ENCODE data around the gene TMEM129. TPM values are rescaled to one million over a fixed set of nuclear protein-coding genes. Genes with fewer than 3 reads are reported as not detected.

TMEM129 gene
- total RNA-seq, 1 experiment from 2014 or later: 54.9 TPM

DNA sequence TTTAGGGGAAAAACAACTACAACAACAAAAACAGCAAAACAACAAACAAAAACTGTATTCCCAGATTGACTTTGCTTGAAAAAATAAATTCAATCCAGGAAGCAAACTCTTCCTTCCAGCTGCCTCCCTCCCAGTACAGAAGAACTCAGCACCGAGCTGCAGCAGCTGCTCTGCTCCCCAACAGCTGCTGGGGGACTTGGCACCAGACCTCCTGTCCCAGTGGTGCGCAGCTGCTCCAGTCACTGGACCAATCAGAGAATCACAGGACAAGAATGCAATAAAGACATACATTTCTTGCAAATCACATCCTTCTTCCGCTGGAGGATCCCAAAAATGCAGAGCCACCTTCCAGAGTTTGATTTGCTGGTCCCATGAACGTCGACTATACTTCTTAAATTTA lies 25.2 kb downstream of the TMEM129 start:
- H3K36me3 Mint-ChIP-seq: peaks cover 64% of the 10 kb centered on the region
- TF ChIP-seq, protein P1, sequence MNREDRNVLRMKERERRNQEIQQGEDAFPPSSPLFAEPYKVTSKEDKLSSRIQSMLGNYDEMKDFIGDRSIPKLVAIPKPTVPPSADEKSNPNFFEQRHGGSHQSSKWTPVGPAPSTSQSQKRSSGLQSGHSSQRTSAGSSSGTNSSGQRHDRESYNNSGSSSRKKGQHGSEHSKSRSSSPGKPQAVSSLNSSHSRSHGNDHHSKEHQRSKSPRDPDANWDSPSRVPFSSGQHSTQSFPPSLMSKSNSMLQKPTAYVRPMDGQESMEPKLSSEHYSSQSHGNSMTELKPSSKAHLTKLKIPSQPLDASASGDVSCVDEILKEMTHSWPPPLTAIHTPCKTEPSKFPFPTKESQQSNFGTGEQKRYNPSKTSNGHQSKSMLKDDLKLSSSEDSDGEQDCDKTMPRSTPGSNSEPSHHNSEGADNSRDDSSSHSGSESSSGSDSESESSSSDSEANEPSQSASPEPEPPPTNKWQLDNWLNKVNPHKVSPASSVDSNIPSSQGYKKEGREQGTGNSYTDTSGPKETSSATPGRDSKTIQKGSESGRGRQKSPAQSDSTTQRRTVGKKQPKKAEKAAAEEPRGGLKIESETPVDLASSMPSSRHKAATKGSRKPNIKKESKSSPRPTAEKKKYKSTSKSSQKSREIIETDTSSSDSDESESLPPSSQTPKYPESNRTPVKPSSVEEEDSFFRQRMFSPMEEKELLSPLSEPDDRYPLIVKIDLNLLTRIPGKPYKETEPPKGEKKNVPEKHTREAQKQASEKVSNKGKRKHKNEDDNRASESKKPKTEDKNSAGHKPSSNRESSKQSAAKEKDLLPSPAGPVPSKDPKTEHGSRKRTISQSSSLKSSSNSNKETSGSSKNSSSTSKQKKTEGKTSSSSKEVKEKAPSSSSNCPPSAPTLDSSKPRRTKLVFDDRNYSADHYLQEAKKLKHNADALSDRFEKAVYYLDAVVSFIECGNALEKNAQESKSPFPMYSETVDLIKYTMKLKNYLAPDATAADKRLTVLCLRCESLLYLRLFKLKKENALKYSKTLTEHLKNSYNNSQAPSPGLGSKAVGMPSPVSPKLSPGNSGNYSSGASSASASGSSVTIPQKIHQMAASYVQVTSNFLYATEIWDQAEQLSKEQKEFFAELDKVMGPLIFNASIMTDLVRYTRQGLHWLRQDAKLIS (CRISPR knock-in tag; IDR thresholded peaks at IDR 0.05; ENCODE audit: borderline replicate concordance): no peak
- TF ChIP-seq, protein P2, sequence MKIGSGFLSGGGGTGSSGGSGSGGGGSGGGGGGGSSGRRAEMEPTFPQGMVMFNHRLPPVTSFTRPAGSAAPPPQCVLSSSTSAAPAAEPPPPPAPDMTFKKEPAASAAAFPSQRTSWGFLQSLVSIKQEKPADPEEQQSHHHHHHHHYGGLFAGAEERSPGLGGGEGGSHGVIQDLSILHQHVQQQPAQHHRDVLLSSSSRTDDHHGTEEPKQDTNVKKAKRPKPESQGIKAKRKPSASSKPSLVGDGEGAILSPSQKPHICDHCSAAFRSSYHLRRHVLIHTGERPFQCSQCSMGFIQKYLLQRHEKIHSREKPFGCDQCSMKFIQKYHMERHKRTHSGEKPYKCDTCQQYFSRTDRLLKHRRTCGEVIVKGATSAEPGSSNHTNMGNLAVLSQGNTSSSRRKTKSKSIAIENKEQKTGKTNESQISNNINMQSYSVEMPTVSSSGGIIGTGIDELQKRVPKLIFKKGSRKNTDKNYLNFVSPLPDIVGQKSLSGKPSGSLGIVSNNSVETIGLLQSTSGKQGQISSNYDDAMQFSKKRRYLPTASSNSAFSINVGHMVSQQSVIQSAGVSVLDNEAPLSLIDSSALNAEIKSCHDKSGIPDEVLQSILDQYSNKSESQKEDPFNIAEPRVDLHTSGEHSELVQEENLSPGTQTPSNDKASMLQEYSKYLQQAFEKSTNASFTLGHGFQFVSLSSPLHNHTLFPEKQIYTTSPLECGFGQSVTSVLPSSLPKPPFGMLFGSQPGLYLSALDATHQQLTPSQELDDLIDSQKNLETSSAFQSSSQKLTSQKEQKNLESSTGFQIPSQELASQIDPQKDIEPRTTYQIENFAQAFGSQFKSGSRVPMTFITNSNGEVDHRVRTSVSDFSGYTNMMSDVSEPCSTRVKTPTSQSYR (CRISPR knock-in tag; IDR thresholded peaks at IDR 0.05): no peak
- TF ChIP-seq, protein P3, sequence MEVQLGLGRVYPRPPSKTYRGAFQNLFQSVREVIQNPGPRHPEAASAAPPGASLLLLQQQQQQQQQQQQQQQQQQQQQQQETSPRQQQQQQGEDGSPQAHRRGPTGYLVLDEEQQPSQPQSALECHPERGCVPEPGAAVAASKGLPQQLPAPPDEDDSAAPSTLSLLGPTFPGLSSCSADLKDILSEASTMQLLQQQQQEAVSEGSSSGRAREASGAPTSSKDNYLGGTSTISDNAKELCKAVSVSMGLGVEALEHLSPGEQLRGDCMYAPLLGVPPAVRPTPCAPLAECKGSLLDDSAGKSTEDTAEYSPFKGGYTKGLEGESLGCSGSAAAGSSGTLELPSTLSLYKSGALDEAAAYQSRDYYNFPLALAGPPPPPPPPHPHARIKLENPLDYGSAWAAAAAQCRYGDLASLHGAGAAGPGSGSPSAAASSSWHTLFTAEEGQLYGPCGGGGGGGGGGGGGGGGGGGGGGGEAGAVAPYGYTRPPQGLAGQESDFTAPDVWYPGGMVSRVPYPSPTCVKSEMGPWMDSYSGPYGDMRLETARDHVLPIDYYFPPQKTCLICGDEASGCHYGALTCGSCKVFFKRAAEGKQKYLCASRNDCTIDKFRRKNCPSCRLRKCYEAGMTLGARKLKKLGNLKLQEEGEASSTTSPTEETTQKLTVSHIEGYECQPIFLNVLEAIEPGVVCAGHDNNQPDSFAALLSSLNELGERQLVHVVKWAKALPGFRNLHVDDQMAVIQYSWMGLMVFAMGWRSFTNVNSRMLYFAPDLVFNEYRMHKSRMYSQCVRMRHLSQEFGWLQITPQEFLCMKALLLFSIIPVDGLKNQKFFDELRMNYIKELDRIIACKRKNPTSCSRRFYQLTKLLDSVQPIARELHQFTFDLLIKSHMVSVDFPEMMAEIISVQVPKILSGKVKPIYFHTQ (CRISPR knock-in tag; IDR thresholded peaks at IDR 0.05): no peak
- H3K9me3 Mint-ChIP-seq: no peaks in the 10 kb centered on the region
- ATAC-seq (no peak), DNase-seq (ENCODE audit: low spot score) (no peak)
- no peaks in the 10 kb centered on the region for H3K27me3 Mint-ChIP-seq (ENCODE audit: low read depth)
- CTCF ChIA-PET: interaction anchor here (0.7 to 1.8 kb wide), 3 partner anchors 30 to 37 kb away, joined by 3 to 11 read pairs (median 5); no protein-coding TSS in a partner anchor
- 0 out of 2 replicates have a peak overlapping the region, but pooled peaks have one; percentile 32 for H3K27ac Mint-ChIP-seq
- H3K4me3 Mint-ChIP-seq: no peak overlapping the region
- H3K4me1 Mint-ChIP-seq: no peaks in the 10 kb centered on the region
- POLR2A ChIA-PET: no interaction called here

DNA sequence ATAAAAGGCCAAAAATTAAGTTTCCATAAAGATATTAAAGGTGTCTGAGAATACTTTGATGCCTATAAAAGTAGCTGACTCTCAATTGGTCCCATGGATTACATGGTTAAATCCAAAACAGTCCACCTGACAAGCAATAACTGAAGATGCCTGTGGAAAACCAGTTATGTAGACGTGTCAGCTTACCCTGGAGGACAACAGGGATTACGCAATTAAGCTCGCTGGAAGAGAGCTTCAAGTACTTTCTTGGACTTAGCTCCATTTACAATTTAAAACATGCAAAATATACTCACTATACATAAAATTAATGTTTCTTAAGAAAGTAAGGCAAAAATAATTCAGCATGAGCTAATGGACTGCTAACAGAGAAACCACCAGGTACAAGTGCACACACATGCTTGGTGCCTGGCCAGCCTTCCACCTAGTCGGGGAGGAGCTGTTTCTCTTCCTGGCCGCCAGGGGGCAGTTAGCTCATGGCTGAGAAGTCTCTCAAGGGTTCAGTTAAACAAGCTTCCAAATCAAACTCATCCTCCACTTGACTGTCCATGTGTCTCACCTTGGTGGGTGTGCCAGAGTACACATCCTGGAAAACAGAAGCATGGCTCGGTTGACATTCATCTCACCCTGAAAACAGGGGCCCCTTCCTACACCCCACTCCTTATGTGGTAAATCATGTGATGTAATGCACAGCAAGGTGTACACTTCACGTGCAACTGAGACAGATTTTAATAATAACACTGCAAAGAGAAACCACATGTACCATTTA lies 27.8 kb downstream of the TMEM129 start:
- CTCF ChIA-PET: interaction anchor here (0.7 to 2.3 kb wide), 49 partner anchors 8 to 347 kb away, joined by 3 to 33 read pairs (median 5); partner anchors contain the start of genes FAM53A, SLBP, TACC3 and TMEM129
- Mint-ChIP-seq H3K27me3 (ENCODE audit: low read depth) (no peaks in the 10 kb centered on the region), H3K27ac (peak overlapping the region; percentile 66; the same call in 1 of the 2 replicates), H3K4me1 (no peaks in the 10 kb centered on the region), H3K36me3 (peaks cover 52% of the 10 kb centered on the region), H3K9me3 (no peaks in the 10 kb centered on the region), H3K4me3 (no peak overlapping the region)
- peak; percentile 77 for DNase-seq (ENCODE audit: low spot score)
- POLR2A ChIA-PET: interaction anchor here (1.2 to 1.5 kb wide), 2 partner anchors 19 to 28 kb away, joined by 4 read pairs; partner anchors contain the start of genes SLBP, TACC3 and TMEM129
- TF ChIP-seq EMX1 (CRISPR knock-in tag; IDR thresholded peaks at IDR 0.05): no peak
- TF ChIP-seq, protein P4, sequence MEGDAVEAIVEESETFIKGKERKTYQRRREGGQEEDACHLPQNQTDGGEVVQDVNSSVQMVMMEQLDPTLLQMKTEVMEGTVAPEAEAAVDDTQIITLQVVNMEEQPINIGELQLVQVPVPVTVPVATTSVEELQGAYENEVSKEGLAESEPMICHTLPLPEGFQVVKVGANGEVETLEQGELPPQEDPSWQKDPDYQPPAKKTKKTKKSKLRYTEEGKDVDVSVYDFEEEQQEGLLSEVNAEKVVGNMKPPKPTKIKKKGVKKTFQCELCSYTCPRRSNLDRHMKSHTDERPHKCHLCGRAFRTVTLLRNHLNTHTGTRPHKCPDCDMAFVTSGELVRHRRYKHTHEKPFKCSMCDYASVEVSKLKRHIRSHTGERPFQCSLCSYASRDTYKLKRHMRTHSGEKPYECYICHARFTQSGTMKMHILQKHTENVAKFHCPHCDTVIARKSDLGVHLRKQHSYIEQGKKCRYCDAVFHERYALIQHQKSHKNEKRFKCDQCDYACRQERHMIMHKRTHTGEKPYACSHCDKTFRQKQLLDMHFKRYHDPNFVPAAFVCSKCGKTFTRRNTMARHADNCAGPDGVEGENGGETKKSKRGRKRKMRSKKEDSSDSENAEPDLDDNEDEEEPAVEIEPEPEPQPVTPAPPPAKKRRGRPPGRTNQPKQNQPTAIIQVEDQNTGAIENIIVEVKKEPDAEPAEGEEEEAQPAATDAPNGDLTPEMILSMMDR (IDR thresholded peaks at IDR 0.05): peak; percentile 94
- ATAC-seq: peak; percentile 87

DNA sequence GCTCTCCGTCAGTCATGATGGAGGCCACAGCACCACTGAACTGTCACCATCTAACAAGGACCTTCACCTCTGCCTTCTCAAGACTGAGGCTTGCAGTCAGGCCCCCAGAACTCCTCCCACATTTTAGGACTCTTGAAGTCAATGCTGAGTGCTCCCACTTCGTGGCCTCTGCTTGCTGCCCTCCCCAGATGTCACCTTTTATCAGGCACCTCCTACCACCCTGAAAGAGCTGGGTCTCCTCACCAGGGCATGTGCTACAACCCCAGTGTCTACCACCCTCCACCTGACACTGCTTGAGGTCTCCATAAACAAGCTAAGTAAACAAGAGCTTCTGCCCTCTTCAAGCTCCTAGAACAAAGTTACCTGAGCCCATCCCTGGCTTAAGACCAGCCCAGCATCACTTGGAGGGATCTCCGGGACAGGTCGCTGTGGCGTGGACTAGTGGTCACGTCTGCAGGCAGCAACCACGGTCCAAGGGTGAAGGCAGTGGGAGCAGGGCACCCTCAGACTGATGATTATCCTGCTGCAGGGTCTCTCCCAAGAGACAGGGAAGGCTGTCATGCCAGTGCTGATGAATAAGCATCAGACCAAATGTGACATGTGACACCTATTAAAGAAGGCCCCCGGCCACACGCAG lies 29.3 kb downstream of the TMEM129 start:
- TF ChIP-seq CREM (CRISPR knock-in tag; IDR thresholded peaks at IDR 0.05): no peak
- TF ChIP-seq SOX15 (CRISPR knock-in tag; IDR thresholded peaks at IDR 0.05): no peak
- TF ChIP-seq SMAD4 (CRISPR knock-in tag; IDR thresholded peaks at IDR 0.05): no peak
- TF ChIP-seq, protein P5, sequence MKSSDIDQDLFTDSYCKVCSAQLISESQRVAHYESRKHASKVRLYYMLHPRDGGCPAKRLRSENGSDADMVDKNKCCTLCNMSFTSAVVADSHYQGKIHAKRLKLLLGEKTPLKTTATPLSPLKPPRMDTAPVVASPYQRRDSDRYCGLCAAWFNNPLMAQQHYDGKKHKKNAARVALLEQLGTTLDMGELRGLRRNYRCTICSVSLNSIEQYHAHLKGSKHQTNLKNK (CRISPR knock-in tag; IDR thresholded peaks at IDR 0.05): no peak
- Mint-ChIP-seq H3K36me3 (peaks cover 47% of the 10 kb centered on the region), H3K27me3 (ENCODE audit: low read depth) (no peaks in the 10 kb centered on the region), H3K27ac (no peak overlapping the region), H3K4me1 (0 out of 2 replicates have a peak, but pooled peaks cover under 1% of the 10 kb centered on the region), H3K9me3 (no peaks in the 10 kb centered on the region), H3K4me3 (no peak overlapping the region)
- DNase-seq (ENCODE audit: low spot score) (no peak), ATAC-seq (no peak)
- ChIA-PET CTCF (interaction anchor here (0.5 kb wide), 1 partner anchor 33 kb away, joined by 3 read pairs; no protein-coding TSS in a partner anchor), POLR2A (no interaction called here)
